MM.1S (cell line): ENCODE data around the gene PARD6G.

Experiments used
- DNase-seq: peaks from one replicate; pipeline ENCODE4 v3.0.0-alpha.2; 2015
- H2AFZ ChIP-seq: fragments of 300-600 bp; sonication (generic); 2 replicates; pipeline ENCODE4 v1.6.0; 2016; ENCODE audit warnings: antibody characterized with exemption, low read length
- H3F3A ChIP-seq: fragments of 300-600 bp; sonication (generic); 2 replicates; pipeline ENCODE4 v1.6.1; 2016; ENCODE audit warnings: mild to moderate bottlenecking, antibody characterized with exemption, low read length, moderate library complexity, mixed read lengths; ENCODE audit not compliant: insufficient read depth
- H3K27ac ChIP-seq: fragments of 300-600 bp; sonication (generic); 2 replicates; pipeline ENCODE4 v1.5.1; 2016; ENCODE audit warnings: mild to moderate bottlenecking, low read length
- H3K27me3 ChIP-seq: fragments of 300-600 bp; sonication (generic); replicated peaks from 2 replicates; pipeline ENCODE4 v1.6.0; 2016; ENCODE audit warnings: low read length; ENCODE audit not compliant: insufficient read depth
- H3K36me3 ChIP-seq: fragments of 300-600 bp; sonication (generic); replicated peaks from 2 replicates; pipeline ENCODE4 v1.6.1; 2016; ENCODE audit warnings: mild to moderate bottlenecking, low read length, mixed read lengths; ENCODE audit not compliant: insufficient read depth
- H3K4me1 ChIP-seq: fragments of 300-600 bp; sonication (generic); 2 replicates; pipeline ENCODE4 v1.6.1; 2016; ENCODE audit warnings: low read length, mixed read lengths
- H3K4me2 ChIP-seq: fragments of 300-600 bp; sonication (generic); 2 replicates; pipeline ENCODE4 v1.6.0; 2016; ENCODE audit warnings: low read depth, low read length
- H3K4me3 ChIP-seq: fragments of 300-600 bp; sonication (generic); 2 replicates; pipeline ENCODE4 v1.5.1; 2016; ENCODE audit warnings: low read length, mixed read lengths
- H3K79me2 ChIP-seq: fragments of 300-600 bp; sonication (generic); 2 replicates; pipeline ENCODE4 v1.6.1; 2016; ENCODE audit warnings: mixed run types, low read length, mixed read lengths
- H3K9ac ChIP-seq: fragments of 300-600 bp; sonication (generic); 2 replicates; pipeline ENCODE4 v1.6.1; 2016; ENCODE audit warnings: low read length, mixed read lengths
- H3K9me2 ChIP-seq: fragments of 300-600 bp; sonication (generic); replicated peaks from 2 replicates; pipeline ENCODE4 v1.6.1; 2016; ENCODE audit warnings: mild to moderate bottlenecking, low read length, mixed read lengths; ENCODE audit not compliant: insufficient read depth
- H3K9me3 ChIP-seq: fragments of 300-600 bp; sonication (generic); replicated peaks from 2 replicates; pipeline ENCODE4 v1.6.1; 2016; ENCODE audit warnings: mild to moderate bottlenecking, low read length, mixed read lengths; ENCODE audit not compliant: insufficient read depth
- H4K20me1 ChIP-seq: fragments of 300-600 bp; sonication (generic); 2 replicates; pipeline ENCODE4 v1.6.1; 2016; ENCODE audit warnings: mild to moderate bottlenecking, low read length, moderate library complexity, mixed read lengths; ENCODE audit not compliant: insufficient read depth
- EZH2 ChIP-seq: fragments of 300-600 bp; sonication (generic); optimal IDR thresholded peaks from 2 replicates; pipeline ENCODE3; 2017; ENCODE audit warnings: low read depth, mild to moderate bottlenecking, antibody characterized with exemption, low read length, mixed read lengths
- EZH2phosphoT487 ChIP-seq: fragments of 300-600 bp; sonication (generic); IDR thresholded peaks from 2 replicates; pipeline ENCODE4 v1.6.1; 2018; ENCODE audit warnings: antibody characterized with exemption, low read length
- TF ChIP-seq, protein P1 (sequence below): fragments of 300-600 bp; sonication (generic); IDR thresholded peaks from 2 replicates; pipeline ENCODE4 v1.5.1; 2016; ENCODE audit warnings: antibody characterized with exemption, low read length, mixed read lengths

Gene PARD6G

DNA sequence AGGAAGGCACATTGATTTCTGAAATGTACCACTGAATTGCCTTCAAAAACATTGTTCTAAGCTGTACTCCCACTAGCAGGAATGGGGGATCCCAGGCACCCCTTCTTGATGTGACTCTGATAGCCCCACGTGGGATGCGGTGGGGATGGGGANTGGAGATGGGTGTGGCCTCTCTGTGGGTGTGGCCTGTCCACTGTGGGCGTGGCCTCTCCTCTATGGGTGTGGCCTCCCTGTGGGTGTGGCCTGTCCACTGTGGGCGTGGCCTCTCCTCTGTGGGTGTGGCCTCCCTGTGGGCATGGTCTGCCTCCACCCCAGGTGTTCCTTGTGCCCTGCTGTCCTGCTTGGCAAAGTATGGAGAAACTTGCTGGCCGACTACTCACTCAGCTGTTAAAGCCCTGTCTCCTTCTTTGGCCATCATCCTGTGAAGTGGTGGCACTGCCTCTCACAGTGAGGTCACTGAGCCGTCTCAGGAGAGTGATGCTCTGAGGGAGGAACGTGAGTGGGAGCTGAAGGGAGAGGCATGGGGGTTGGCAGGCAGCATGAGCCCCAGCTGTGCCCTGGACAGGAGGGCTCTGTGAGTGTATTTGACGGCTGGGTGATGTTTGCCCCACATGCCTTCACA, 6.7 kb upstream of the PARD6G start:
- TF ChIP-seq EZH2 (no peak), EZH2phosphoT487 (no peak)
- H3K9ac ChIP-seq, result no peak overlapping the region
- H3K9me3 ChIP-seq, result no peaks in the 10 kb centered on the region

DNA sequence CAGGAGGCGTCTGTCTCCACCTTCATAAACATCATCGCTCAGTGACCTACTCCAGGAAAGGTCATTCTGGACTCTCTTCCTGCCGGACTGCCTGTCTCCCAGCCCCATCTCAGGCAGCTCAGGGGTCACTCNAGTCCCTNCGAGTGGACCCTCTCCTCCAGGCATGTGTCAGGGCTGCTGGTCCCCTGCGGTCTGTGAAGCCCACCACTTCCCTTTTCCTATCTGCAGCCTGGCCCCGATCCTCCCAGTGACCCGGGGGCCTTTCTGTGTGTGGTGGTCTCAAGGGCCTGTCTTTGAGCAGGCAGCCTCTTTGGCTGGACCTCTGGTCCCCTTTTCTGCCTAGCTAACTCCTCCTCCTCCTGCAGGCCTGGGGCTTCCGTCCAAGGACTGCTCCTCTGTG, 5.9 kb upstream of the PARD6G start:
- Histone ChIP-seq H2AFZ (no peak overlapping the region), H3K36me3 (no peaks in the 10 kb centered on the region), H3F3A (no peaks in the 10 kb centered on the region), H3K4me3 (no peak overlapping the region), H3K9me2 (no peaks in the 10 kb centered on the region), H3K27ac (no peak overlapping the region), H3K4me1 (no peaks in the 10 kb centered on the region), H3K4me2 (no peak overlapping the region), H4K20me1 (no peaks in the 10 kb centered on the region), H3K9me3 (no peaks in the 10 kb centered on the region), H3K27me3 (no peaks in the 10 kb centered on the region), H3K9ac (no peak overlapping the region), H3K79me2 (no peaks in the 10 kb centered on the region)
- no peak for DNase-seq
- TF ChIP-seq EZH2, result no peak

More for the DNA sequence above, 6.7 kb upstream of the PARD6G start:
- H3F3A ChIP-seq, result no peaks in the 10 kb centered on the region
- no peak for DNase-seq
- no peaks in the 10 kb centered on the region for H3K79me2 ChIP-seq
- H2AFZ ChIP-seq, result no peak overlapping the region
- H4K20me1 ChIP-seq, result no peaks in the 10 kb centered on the region
- H3K4me3 ChIP-seq, result no peak overlapping the region
- H3K36me3 ChIP-seq, result no peaks in the 10 kb centered on the region
- no peak overlapping the region for H3K4me2 ChIP-seq
- H3K27ac ChIP-seq, result no peak overlapping the region
- no peaks in the 10 kb centered on the region for H3K9me2 ChIP-seq
- no peaks in the 10 kb centered on the region for H3K4me1 ChIP-seq
- H3K27me3 ChIP-seq, result no peaks in the 10 kb centered on the region

DNA sequence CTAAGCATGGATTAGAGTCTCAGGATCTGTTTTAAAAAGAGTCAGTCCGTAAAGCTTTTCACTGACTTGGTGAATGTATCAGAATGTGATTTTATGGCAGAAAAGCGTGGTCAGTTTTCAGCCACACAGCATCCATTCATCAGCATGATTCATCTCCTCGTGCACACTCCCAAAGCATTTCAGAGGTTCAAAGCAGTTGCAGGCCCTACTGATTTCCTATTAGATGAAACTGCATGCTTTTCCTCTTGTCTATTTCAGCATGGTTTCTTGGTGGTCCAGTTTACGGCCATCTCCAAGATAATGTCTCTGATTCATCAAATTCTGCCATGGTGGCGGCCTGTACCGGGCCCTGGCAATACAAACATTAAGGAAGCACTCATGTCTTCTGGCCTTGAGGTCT, 4.8 kb upstream of the PARD6G start:
- no peak for DNase-seq
- no peaks in the 10 kb centered on the region for H3K36me3 ChIP-seq
- no peaks in the 10 kb centered on the region for H3K27me3 ChIP-seq
- no peak overlapping the region for H3K4me3 ChIP-seq
- TF ChIP-seq EZH2, result no peak
- TF ChIP-seq EZH2phosphoT487, result no peak
- TF ChIP-seq, protein P1, sequence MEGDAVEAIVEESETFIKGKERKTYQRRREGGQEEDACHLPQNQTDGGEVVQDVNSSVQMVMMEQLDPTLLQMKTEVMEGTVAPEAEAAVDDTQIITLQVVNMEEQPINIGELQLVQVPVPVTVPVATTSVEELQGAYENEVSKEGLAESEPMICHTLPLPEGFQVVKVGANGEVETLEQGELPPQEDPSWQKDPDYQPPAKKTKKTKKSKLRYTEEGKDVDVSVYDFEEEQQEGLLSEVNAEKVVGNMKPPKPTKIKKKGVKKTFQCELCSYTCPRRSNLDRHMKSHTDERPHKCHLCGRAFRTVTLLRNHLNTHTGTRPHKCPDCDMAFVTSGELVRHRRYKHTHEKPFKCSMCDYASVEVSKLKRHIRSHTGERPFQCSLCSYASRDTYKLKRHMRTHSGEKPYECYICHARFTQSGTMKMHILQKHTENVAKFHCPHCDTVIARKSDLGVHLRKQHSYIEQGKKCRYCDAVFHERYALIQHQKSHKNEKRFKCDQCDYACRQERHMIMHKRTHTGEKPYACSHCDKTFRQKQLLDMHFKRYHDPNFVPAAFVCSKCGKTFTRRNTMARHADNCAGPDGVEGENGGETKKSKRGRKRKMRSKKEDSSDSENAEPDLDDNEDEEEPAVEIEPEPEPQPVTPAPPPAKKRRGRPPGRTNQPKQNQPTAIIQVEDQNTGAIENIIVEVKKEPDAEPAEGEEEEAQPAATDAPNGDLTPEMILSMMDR, result no peak
- no peak overlapping the region for H3K4me2 ChIP-seq
- no peak overlapping the region for H3K9ac ChIP-seq
- no peaks in the 10 kb centered on the region for H3K9me3 ChIP-seq
- H3K27ac ChIP-seq, result no peak overlapping the region
- no peaks in the 10 kb centered on the region for H3K79me2 ChIP-seq
- H2AFZ ChIP-seq, result no peak overlapping the region
- no peaks in the 10 kb centered on the region for H3F3A ChIP-seq
- no peaks in the 10 kb centered on the region for H4K20me1 ChIP-seq
- H3K9me2 ChIP-seq, result no peaks in the 10 kb centered on the region
- no peaks in the 10 kb centered on the region for H3K4me1 ChIP-seq

DNA sequence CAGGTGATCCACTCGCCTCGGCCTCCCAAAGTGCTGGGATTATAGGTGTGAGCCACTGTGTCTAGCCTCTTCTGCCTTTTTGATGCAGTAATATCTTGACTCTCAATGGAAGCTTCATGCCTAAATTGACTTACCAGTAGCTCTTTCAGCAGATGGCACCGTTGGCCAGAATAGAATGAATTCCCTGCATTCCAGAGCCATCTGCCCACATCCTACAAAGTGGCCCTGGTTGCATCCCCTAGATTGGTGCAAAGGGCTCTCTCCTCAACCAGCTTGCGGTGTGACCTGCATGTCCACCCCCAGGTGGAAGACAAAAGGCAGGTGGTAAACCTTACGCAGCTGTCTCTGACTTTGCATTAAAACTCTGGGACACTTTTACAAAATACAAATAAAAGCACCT, 4.4 kb upstream of the PARD6G start:
- Histone ChIP-seq H3K9me2 (no peaks in the 10 kb centered on the region), H3K4me3 (no peak overlapping the region), H3K79me2 (no peaks in the 10 kb centered on the region), H3F3A (no peaks in the 10 kb centered on the region), H3K9ac (no peak overlapping the region), H3K27ac (no peak overlapping the region), H3K4me2 (no peak overlapping the region), H3K9me3 (no peaks in the 10 kb centered on the region), H3K36me3 (no peaks in the 10 kb centered on the region), H3K4me1 (no peaks in the 10 kb centered on the region), H3K27me3 (no peaks in the 10 kb centered on the region), H2AFZ (no peak overlapping the region), H4K20me1 (no peaks in the 10 kb centered on the region)
- TF ChIP-seq EZH2phosphoT487 (no peak), EZH2 (no peak)
- TF ChIP-seq, protein P1, result no peak
- DNase-seq, result no peak
